SK-N-SH (cell line): ENCODE data around the gene STX18. TPM values are rescaled to one million over a fixed set of nuclear protein-coding genes. Genes with fewer than 3 reads are reported as not detected.

Experiments used
- CTCF ChIA-PET: fragments of 300-600, 350-600 bp; formaldehyde crosslinking; extraction: SDS; loops from one replicate; lab custom pipeline; 2021; lab: Yijun Ruan, JAX
- POLR2A ChIA-PET: fragments of 350-600 bp; sonication (Branson Sonifier 250); formaldehyde crosslinking; extraction: SDS; loops from one replicate; lab custom pipeline; 2020; ENCODE audit warnings: antibody characterized with exemption, inconsistent platforms; lab: Yijun Ruan, JAX
- DNase-seq: peaks from one replicate; pipeline ENCODE4 v3.0.0; 2012
- H2AFZ ChIP-seq: fragments of 200-600 bp; sonication (generic); 2 replicates; pipeline ENCODE4 v1.8.1; 2016; ENCODE audit warnings: antibody characterized with exemption, mild to moderate bottlenecking, low read depth
- H3F3A ChIP-seq: fragments of 200-600 bp; sonication (generic); replicated peaks from 2 replicates; pipeline ENCODE3; 2016; ENCODE audit warnings: antibody characterized with exemption, mild to moderate bottlenecking; ENCODE audit not compliant: insufficient read depth
- H3K27ac ChIP-seq, 2 experiments: fragments of 200-500 bp in 1 of 2; fragments of 200-600 bp in 1 of 2; sonication (Bioruptor generic) in 1 of 2; sonication (generic), shearing (Covaris generic) in 1 of 2; 2 replicates each; pipeline versions ENCODE4 v1.5.1 to v1.6.1; 2014 to 2016; ENCODE audit warnings: low read depth in 2 of 2, inconsistent platforms in 1 of 2, low read length in 1 of 2, mild to moderate bottlenecking in 1 of 2, mixed read lengths in 1 of 2
- H3K27me3 ChIP-seq: fragments of 200-600 bp; sonication (generic), shearing (Covaris generic); 2 replicates; pipeline ENCODE4 v1.6.1; 2016; ENCODE audit warnings: mixed run types; ENCODE audit not compliant: insufficient read depth
- H3K36me3 ChIP-seq, 2 experiments: fragments of 200-500 bp in 1 of 2; fragments of 200-600 bp in 1 of 2; sonication (Bioruptor generic) in 1 of 2; sonication (generic) in 1 of 2; replicated peaks in 1 of 2; 2 replicates each; pipeline versions ENCODE3 to v1.5.1; 2014 to 2016; ENCODE audit warnings: low read length in 1 of 2, mild to moderate bottlenecking in 1 of 2; ENCODE audit not compliant: insufficient read depth in 2 of 2, control insufficient read depth in 1 of 2
- H3K4me1 ChIP-seq, 2 experiments: fragments of 200-500 bp in 1 of 2; fragments of 200-600 bp in 1 of 2; sonication (Bioruptor generic) in 1 of 2; sonication (generic), shearing (Covaris generic) in 1 of 2; 2 replicates each; pipeline versions ENCODE4 v1.5.1 to v1.6.1; 2014 to 2016; ENCODE audit warnings: low read depth in 1 of 2, low read length in 1 of 2, mixed run types in 1 of 2; ENCODE audit not compliant: insufficient read depth in 2 of 2, control insufficient read depth in 1 of 2
- H3K4me2 ChIP-seq: fragments of 200-600 bp; sonication (generic), shearing (Covaris generic); 2 replicates; pipeline ENCODE4 v1.6.1; 2017; ENCODE audit warnings: mixed run types
- H3K4me3 ChIP-seq, 2 experiments: fragments of 200-500 bp in 1 of 2; fragments of 200-600 bp in 1 of 2; sonication (Bioruptor generic) in 1 of 2; sonication (generic), shearing (Covaris generic) in 1 of 2; 2 replicates each; pipeline versions ENCODE4 v1.5.1 to v1.8.1; 2014 to 2016; ENCODE audit warnings: low read depth in 2 of 2, inconsistent platforms in 1 of 2, low read length in 1 of 2, mild to moderate bottlenecking in 1 of 2, mixed read lengths in 1 of 2, moderate library complexity in 1 of 2
- H3K79me2 ChIP-seq: fragments of 200-600 bp; sonication (generic); 2 replicates; pipeline ENCODE4 v1.8.1; 2017; ENCODE audit warnings: mild to moderate bottlenecking; ENCODE audit not compliant: insufficient read depth
- H3K9ac ChIP-seq: fragments of 200-600 bp; sonication (generic); 2 replicates; pipeline ENCODE4 v1.6.1; 2017; ENCODE audit warnings: mixed run types
- H3K9me2 ChIP-seq: fragments of 200-600 bp; sonication (generic); 2 replicates; pipeline ENCODE4 v1.6.1; 2017; ENCODE audit warnings: mixed run types
- H3K9me3 ChIP-seq: fragments of 200-600 bp; sonication (generic); 2 replicates; pipeline ENCODE4 v1.6.1; 2017; ENCODE audit warnings: mixed run types, mild to moderate bottlenecking, moderate library complexity
- H4K20me1 ChIP-seq: fragments of 200-600 bp; sonication (generic); 2 replicates; pipeline ENCODE4 v1.6.1; 2017; ENCODE audit warnings: mild to moderate bottlenecking, mixed run types; ENCODE audit not compliant: insufficient read depth
- CTCF ChIP-seq: fragments of 200-600 bp; sonication (generic); IDR thresholded peaks from 2 replicates; pipeline ENCODE4 v1.6.1; 2017; ENCODE audit warnings: antibody characterized with exemption, mild to moderate bottlenecking, moderate library complexity
- ELF1 ChIP-seq: IDR thresholded peaks from 2 replicates; pipeline ENCODE4 v1.4.0; 2012
- EP300 ChIP-seq, 2 experiments: IDR thresholded peaks; 2 replicates each; pipeline versions ENCODE4 v1.4.0 to v1.6.1; 2012; ENCODE audit warnings: borderline replicate concordance in 1 of 2, low read depth in 1 of 2, low read length in 1 of 2
- FOSL2 ChIP-seq: IDR thresholded peaks from 2 replicates; pipeline ENCODE4 v1.4.0; 2012; ENCODE audit warnings: low read depth, mild to moderate bottlenecking, moderate library complexity, borderline replicate concordance
- FOXM1 ChIP-seq: IDR thresholded peaks from 2 replicates; pipeline ENCODE4 v1.4.0; 2012; ENCODE audit warnings: low read depth, mild to moderate bottlenecking
- GABPA ChIP-seq: IDR thresholded peaks from 2 replicates; pipeline ENCODE4 v1.4.0; 2012; ENCODE audit warnings: low read depth, mild to moderate bottlenecking
- GATA2 ChIP-seq: sonication (generic); formaldehyde crosslinking; IDR thresholded peaks from 2 replicates; pipeline ENCODE4 v1.5.0; 2020; ENCODE audit warnings: mild to moderate bottlenecking, missing genetic modification reagents
- MXI1 ChIP-seq: IDR thresholded peaks from 2 replicates; pipeline ENCODE4 v1.6.1; 2012; ENCODE audit warnings: mild to moderate bottlenecking, low read depth, low read length, improper control_type of control experiment
- NRF1 ChIP-seq: IDR thresholded peaks from 2 replicates; pipeline ENCODE4 v1.6.1; 2012; ENCODE audit warnings: low read depth, mild to moderate bottlenecking, low read length
- RCOR1 ChIP-seq: fragments of 150-350 bp; IDR thresholded peaks from 2 replicates; pipeline ENCODE4 v1.6.1; 2017; ENCODE audit warnings: antibody characterized with exemption, low read length
- RFX5 ChIP-seq: IDR thresholded peaks from 2 replicates; pipeline ENCODE4 v1.6.1; 2012; ENCODE audit warnings: mild to moderate bottlenecking, improper control_type of control experiment, low read length
- RXRA ChIP-seq: IDR thresholded peaks from 2 replicates; pipeline ENCODE4 v1.4.0; 2012; ENCODE audit warnings: low read depth, mild to moderate bottlenecking, borderline replicate concordance
- SIN3A ChIP-seq: IDR thresholded peaks from 2 replicates; pipeline ENCODE4 v1.6.1; 2012; ENCODE audit warnings: low read depth, mild to moderate bottlenecking, low read length, moderate library complexity, borderline replicate concordance
- SMC3 ChIP-seq: IDR thresholded peaks from 2 replicates; pipeline ENCODE4 v1.6.1; 2012; ENCODE audit warnings: low read depth, low read length, improper control_type of control experiment
- TEAD4 ChIP-seq: IDR thresholded peaks from 2 replicates; pipeline ENCODE4 v1.4.0; 2012; ENCODE audit warnings: mild to moderate bottlenecking, borderline replicate concordance; ENCODE audit not compliant: insufficient read depth
- YY1 ChIP-seq: IDR thresholded peaks from 2 replicates; pipeline ENCODE4 v1.4.0; 2012; ENCODE audit warnings: low read depth, mild to moderate bottlenecking
- ZBTB33 ChIP-seq: IDR thresholded peaks from 2 replicates; pipeline ENCODE4 v1.4.0; 2012; ENCODE audit warnings: low read depth, borderline replicate concordance
- WGBS: methylation state at CpG from one replicate; pipeline ENCODE4 v1.1.6; 2017; ENCODE audit warnings: low lambda C conversion rate; 5-methylcytosine and 5-hydroxymethylcytosine counted together
- polyA plus RNA-seq, 3 experiments: library from polyadenylated mRNA; depleted of rRNA; stranded (reverse); fragments of >200 nt; gene quantifications; 2 replicates each; pipeline ENCODE4 v1.2.3, GENCODE V29; 2012

The STX18 gene
- polyA plus RNA-seq, 1 of the 3 experiments (the other 2 are of a cell fraction), result 17.3 TPM

DNA sequence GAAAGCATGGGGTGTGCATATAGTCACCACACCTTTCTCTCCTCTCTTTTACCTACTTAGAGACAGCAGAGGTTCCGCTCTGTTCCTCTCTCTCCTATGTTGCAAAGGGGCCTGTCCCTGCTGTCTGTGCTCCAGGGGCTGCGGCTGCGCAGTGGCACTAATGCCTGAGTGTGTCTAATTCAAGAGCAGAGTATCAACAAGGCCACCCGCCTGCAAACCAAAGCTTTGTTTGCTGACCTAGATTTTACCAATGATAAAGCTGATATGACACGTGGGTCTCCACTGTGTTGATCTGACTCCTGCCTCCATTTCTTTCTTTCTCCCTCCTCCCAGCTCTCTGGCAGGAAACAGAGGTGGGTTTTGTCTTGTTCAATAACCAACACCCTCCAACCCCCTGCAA, 80.0 kb downstream of the STX18 start:
- Histone ChIP-seq H3F3A (peaks cover 18% of the 10 kb centered on the region), H3K79me2 (no peaks in the 10 kb centered on the region), H4K20me1 (no peaks in the 10 kb centered on the region), H3K4me1 (peaks cover 9 to 21% of the 10 kb centered on the region in 2 experiments), H3K4me2 (no peak overlapping the region), H3K27ac (peak overlapping the region in 1 of 2 experiments; percentile 90; a peak in 1 of 4 replicates), H3K9me3 (no peaks in the 10 kb centered on the region), H3K9me2 (no peaks in the 10 kb centered on the region), H3K36me3 (peaks cover 12 to 32% of the 10 kb centered on the region in 2 experiments), H3K27me3 (no peaks in the 10 kb centered on the region), H2AFZ (no peak overlapping the region), H3K9ac (no peak overlapping the region), H3K4me3 (no peak overlapping the region)
- WGBS, result 82% methylated on average over 5 of the region's 5 CpGs
- ChIA-PET CTCF (interaction anchor here (0.6 to 2.1 kb wide), 5 partner anchors 14 to 58 kb away, joined by 3 to 7 read pairs (median 4); no protein-coding TSS in a partner anchor), POLR2A (interaction anchor here (0.6 to 1.5 kb wide), 2 partner anchors 55 to 121 kb away, joined by 3 read pairs; no protein-coding TSS in a partner anchor)
- peak; percentile 65 for DNase-seq
- peak in 1 of 2 experiments; percentile 60; a peak in 2 of 4 replicates for TF ChIP-seq EP300 (IDR thresholded peaks at IDR 0.05; ENCODE audit: borderline replicate concordance in 1 of 2, low read depth in 1 of 2, low read length in 1 of 2)
- no peak for TF ChIP-seq RXRA
- TF ChIP-seq TEAD4, result no peak
- no peak for TF ChIP-seq ZBTB33
- no peak for TF ChIP-seq GABPA
- peak; percentile 73 for TF ChIP-seq NRF1
- peak; percentile 68 for TF ChIP-seq MXI1
- TF ChIP-seq YY1, result no peak
- TF ChIP-seq FOSL2, result no peak
- no peak for TF ChIP-seq FOXM1
- TF ChIP-seq SMC3, result no peak
- no peak for TF ChIP-seq RFX5
- TF ChIP-seq CTCF, result no peak
- peak; percentile 69 for TF ChIP-seq GATA2
- TF ChIP-seq, all 33 proteins: peak for 4

DNA sequence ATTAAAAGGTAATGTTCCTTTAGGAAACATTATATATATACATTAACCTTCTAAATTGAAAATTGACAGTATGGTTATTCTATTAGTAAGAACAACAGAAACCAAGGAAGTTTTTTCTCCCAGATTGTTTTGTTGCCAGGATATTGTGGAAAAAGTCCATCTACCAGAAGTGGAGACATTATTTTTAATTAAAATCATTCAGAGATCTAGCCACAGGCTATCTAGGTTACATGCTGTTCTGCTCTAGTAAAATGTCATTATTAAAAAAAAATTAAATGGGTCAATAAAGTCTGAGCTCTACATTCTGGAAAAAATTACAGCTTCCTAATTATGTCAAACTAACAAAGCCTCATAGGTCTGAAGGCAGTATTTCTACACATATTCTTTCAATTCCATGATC, 80.7 kb downstream of the STX18 start:
- H3K36me3 ChIP-seq, result peaks cover 17 to 29% of the 10 kb centered on the region in 2 experiments
- H3K9me3 ChIP-seq, result no peaks in the 10 kb centered on the region
- H3K27me3 ChIP-seq, result no peaks in the 10 kb centered on the region
- no peak for DNase-seq
- TF ChIP-seq ZBTB33 (no peak), RCOR1 (peak; percentile 66; the same call in 1 of the 2 replicates), EP300 (IDR thresholded peaks at IDR 0.05; ENCODE audit: borderline replicate concordance in 1 of 2, low read depth in 1 of 2, low read length in 1 of 2) (peak in 1 of 2 experiments; percentile 75; a peak in 2 of 4 replicates), RFX5 (no peak), SIN3A (no peak), ELF1 (no peak)
- H3K4me2 ChIP-seq, result no peak overlapping the region
- no peak overlapping the region for H3K9ac ChIP-seq
- H3K27ac ChIP-seq, result peak overlapping the region in 1 of 2 experiments; percentile 90; a peak in 2 of 4 replicates
- no peak overlapping the region for H3K4me3 ChIP-seq
- H3F3A ChIP-seq, result peaks cover 18% of the 10 kb centered on the region
- no peak overlapping the region for H2AFZ ChIP-seq
- peaks cover 9 to 28% of the 10 kb centered on the region in 2 experiments for H3K4me1 ChIP-seq
- ChIA-PET CTCF (interaction anchor here (0.9 to 1.3 kb wide), 3 partner anchors 28 to 301 kb away, joined by 3 to 7 read pairs (median 5); no protein-coding TSS in a partner anchor), POLR2A (interaction anchor here (0.6 to 1.5 kb wide), 2 partner anchors 55 to 120 kb away, joined by 3 read pairs; no protein-coding TSS in a partner anchor)
- no peaks in the 10 kb centered on the region for H4K20me1 ChIP-seq
- H3K9me2 ChIP-seq, result no peaks in the 10 kb centered on the region
- no peaks in the 10 kb centered on the region for H3K79me2 ChIP-seq
